ENCODE measurements around the gene CCNK.

CCNK gene

GRCh38 chr14:99507860-99508640, 26.8 kb downstream of the CCNK start:
- DNase-seq (ENCODE audit: low read depth in 2 of 2): no peak

- DNase-seq (ENCODE audit: low read depth in 2 of 2): no peak
These were observed 27.9 kb downstream of the CCNK start for GRCh38 chr14:99508896-99509629.

- no peak for DNase-seq (ENCODE audit: low read depth in 2 of 2)
These were observed 28.8 kb downstream of the CCNK start for GRCh38 chr14:99509871-99510555.

- no peak for DNase-seq (ENCODE audit: low read depth in 2 of 2)
These were observed 29.4 kb downstream of the CCNK start for GRCh38 chr14:99510556-99511139.

GRCh38 chr14:99511421-99512109, 30.4 kb downstream of the CCNK start:
- DNase-seq (ENCODE audit: low read depth in 2 of 2): no peak

GRCh38 chr14:99512110-99512449, 30.9 kb downstream of the CCNK start:
- no peak for DNase-seq (ENCODE audit: low read depth in 2 of 2)

- no peak for DNase-seq (ENCODE audit: low read depth in 2 of 2)
These were observed 31.5 kb downstream of the CCNK start for GRCh38 chr14:99512571-99513182.

GRCh38 chr14:99513183-99513694, 32.0 kb downstream of the CCNK start:
- no peak for DNase-seq (ENCODE audit: low read depth in 2 of 2)

- DNase-seq (ENCODE audit: low read depth in 2 of 2): no peak
These were observed 32.8 kb downstream of the CCNK start for GRCh38 chr14:99513946-99514551.

GRCh38 chr14:99514552-99515300, 33.5 kb downstream of the CCNK start:
- no peak for DNase-seq (ENCODE audit: low read depth in 2 of 2)

- DNase-seq (ENCODE audit: low read depth in 2 of 2): no peak
These were observed 34.3 kb downstream of the CCNK start for GRCh38 chr14:99515301-99516155.

GRCh38 chr14:99516156-99516870, 35.1 kb downstream of the CCNK start:
- no peak for DNase-seq (ENCODE audit: low read depth in 2 of 2)

- DNase-seq (ENCODE audit: low read depth in 2 of 2): no peak
These were observed 35.8 kb downstream of the CCNK start for GRCh38 chr14:99516871-99517642.

GRCh38 chr14:99517643-99518381, 36.6 kb downstream of the CCNK start:
- no peak for DNase-seq (ENCODE audit: low read depth in 2 of 2)

GRCh38 chr14:99518441-99519346, 37.5 kb downstream of the CCNK start:
- DNase-seq (ENCODE audit: low read depth in 2 of 2): peak; percentile 48 to 61
